ENCODE measurements around the gene OR4D9.

OR4D9 gene

DNA sequence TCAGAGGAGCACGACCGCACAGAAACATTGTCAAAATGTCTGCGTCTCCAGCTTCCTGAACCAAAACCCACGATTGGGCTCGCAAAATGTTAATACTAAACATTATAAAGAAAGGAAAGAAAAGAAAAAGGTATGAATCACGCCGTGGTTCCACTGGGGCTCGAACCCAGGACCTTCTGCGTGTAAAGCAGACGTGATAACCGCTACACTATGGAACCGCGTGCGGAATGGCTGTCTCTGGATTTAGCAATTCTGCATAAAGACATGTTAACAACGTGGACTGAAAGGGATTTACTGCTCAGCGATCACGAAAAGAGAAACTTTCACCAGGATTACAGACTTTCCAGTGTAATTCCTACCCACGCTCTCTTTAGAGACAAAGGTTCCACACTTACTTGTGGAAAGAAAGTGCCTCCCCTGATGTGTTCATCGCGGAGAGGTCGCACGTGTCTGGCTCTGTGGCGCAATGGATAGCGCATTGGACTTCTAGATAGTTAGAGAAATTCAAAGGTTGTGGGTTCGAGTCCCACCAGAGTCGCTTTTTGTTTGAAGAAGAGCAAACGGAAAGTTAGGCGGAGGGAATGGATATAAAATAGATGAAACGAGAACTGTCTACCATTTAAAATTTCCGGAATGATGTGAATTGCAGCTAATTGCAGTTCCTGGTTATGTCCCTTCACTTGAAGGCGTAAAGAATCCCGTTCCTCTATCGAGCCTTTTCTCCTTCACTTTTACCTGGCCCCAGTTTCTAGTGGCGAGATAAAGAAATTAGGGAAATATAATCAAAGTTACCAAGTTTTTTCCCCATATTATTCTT is 39.7 kb downstream of the OR4D9 start:
- DNase-seq = peak; percentile 99

DNA sequence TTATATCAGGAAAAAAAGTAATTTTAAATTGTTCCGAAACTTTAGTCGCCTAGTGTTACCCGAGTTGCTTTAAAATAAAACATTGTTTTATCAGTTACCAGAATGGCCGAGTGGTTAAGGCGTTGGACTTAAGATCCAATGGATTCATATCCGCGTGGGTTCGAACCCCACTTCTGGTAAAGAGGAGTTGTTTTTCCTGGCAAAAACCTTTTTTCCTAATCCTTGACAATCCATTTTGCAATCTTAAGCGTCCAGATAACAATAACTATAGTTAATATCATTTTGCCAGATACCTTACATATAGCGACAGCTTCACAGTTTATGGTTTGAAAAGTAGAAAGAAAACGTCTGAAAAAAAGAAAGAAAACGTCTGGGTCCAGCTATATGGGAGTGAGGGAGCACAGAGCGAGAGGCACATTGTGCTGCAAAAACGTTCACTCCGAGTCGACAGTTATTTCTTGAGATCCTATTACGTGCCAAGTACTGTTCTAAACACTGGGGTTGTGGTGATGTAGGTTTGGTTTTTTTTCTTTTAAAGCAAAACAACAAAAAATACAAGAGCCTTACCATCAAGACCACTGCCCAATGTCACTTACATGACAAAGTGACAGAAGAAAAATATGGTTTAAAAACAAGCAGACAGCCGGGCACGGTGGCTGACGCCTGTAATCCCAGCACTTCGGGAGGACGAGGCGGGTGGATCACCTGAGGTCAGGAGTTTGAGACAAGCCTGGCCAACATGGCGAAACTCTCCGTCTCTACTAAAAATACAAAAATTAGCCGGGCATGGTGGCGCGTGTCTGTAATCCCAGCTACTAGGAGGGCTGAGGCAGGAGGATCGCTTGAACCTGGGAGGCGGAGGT is 40.6 kb downstream of the OR4D9 start:
- peak; percentile 91 for DNase-seq

- no peak for DNase-seq
Measured at GRCh38 chr11:59552844-59553243, 41.5 kb downstream of the OR4D9 start.

- DNase-seq = no peak
Measured at GRCh38 chr11:59553323-59553722, 42.0 kb downstream of the OR4D9 start.

GRCh38 chr11:59555601-59556114 is 44.3 kb downstream of the OR4D9 start:
- peak; percentile 58 for DNase-seq

GRCh38 chr11:59556115-59556916 is 45.0 kb downstream of the OR4D9 start:
- DNase-seq = peak; percentile 95

DNA sequence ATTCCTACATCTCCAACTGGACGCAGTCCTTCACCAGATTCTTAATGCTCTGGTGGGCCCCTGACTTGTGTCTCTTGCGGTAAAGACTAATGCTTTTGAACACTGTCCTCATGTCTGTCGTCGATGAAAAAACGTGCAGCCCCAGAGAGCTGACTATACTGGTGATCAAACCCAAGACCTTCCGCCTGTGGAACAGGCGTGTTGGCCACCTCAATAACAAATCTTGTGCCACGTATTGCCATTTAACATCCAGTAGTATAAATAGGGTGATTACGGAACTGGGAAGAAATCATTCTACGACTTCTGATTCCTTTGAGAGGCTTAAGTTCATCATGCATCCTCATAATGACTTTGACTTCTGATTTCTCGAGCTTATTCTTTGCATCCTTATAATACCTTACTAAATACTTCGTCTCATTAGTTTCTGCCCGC is 45.6 kb downstream of the OR4D9 start:
- peak; percentile 89 for DNase-seq

DNA sequence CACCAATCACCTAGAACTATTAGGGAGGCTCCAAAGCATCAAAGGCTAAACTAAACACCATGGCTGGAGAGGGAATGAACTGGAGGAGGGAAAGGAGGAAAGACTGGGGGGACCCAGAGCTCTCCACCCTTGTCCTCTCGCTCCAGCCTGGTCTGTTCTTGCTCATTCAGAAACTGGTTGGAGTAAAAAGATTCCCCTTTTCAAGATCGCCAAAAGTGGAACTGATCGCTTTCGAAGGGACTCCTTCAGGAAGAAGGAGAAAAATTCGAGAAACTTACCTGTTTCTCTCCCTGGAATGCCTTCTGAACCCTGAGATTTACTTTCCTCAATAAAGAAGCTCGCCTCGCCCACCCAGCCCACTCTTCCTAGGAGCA is 46.9 kb downstream of the OR4D9 start:
- no peak for DNase-seq

GRCh38 chr11:59559886-59560285 is 48.5 kb downstream of the OR4D9 start:
- no peak for DNase-seq

GRCh38 chr11:59560290-59560701 is 49.0 kb downstream of the OR4D9 start:
- DNase-seq = peak; percentile 90

GRCh38 chr11:59560702-59561473 is 49.5 kb downstream of the OR4D9 start:
- DNase-seq = peak; percentile 89

GRCh38 chr11:59562292-59562691 is 51.0 kb downstream of the OR4D9 start:
- DNase-seq = no peak
